GM21529 (cell line): ENCODE results near the gene IQGAP2.
"Not testable (repeated sequence)": the region's sequence is repeated elsewhere in the genome, so short reads cannot be mapped to it uniquely, and the experiment has no call there.

Experiments
- ATAC-seq: cut with Tn5 transposase; IDR thresholded peaks from one replicate; pipeline ENCODE4 v1.9.1; 2021; ENCODE audit not compliant: unreplicated experiment

The IQGAP2 gene, protein sequence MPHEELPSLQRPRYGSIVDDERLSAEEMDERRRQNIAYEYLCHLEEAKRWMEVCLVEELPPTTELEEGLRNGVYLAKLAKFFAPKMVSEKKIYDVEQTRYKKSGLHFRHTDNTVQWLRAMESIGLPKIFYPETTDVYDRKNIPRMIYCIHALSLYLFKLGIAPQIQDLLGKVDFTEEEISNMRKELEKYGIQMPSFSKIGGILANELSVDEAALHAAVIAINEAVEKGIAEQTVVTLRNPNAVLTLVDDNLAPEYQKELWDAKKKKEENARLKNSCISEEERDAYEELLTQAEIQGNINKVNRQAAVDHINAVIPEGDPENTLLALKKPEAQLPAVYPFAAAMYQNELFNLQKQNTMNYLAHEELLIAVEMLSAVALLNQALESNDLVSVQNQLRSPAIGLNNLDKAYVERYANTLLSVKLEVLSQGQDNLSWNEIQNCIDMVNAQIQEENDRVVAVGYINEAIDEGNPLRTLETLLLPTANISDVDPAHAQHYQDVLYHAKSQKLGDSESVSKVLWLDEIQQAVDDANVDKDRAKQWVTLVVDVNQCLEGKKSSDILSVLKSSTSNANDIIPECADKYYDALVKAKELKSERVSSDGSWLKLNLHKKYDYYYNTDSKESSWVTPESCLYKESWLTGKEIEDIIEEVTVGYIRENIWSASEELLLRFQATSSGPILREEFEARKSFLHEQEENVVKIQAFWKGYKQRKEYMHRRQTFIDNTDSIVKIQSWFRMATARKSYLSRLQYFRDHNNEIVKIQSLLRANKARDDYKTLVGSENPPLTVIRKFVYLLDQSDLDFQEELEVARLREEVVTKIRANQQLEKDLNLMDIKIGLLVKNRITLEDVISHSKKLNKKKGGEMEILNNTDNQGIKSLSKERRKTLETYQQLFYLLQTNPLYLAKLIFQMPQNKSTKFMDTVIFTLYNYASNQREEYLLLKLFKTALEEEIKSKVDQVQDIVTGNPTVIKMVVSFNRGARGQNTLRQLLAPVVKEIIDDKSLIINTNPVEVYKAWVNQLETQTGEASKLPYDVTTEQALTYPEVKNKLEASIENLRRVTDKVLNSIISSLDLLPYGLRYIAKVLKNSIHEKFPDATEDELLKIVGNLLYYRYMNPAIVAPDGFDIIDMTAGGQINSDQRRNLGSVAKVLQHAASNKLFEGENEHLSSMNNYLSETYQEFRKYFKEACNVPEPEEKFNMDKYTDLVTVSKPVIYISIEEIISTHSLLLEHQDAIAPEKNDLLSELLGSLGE (N-terminal part only)

GRCh38 chr5:76402886-76403765 lies at the start of gene IQGAP2:
Gene IQGAP2 (plus strand): TSS chr5:76403285. CDS start chr5:76403546, 261 bp downstream.
- peak; percentile 53 for ATAC-seq

DNA sequence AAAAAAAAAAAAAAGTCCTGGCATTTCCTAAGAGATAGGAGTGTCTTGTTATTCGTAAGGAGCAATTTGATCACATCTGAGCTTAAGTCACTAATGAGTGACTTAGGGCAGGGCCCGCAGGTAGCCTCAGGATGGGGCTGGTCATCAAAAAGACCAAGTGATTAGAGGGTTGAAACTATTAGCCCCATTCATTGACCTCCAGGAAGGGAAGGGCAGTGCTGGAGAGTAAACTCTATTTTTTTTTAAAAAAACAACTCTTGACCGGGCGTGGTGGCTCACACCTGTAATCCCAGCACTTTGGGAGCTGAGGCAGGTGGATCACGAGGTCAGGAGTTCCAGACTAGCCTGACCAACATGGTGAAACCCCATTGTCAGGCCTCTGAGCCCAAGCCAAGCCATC lies 46.2 kb upstream of the IQGAP2 start:
- ATAC-seq: no peak

DNA sequence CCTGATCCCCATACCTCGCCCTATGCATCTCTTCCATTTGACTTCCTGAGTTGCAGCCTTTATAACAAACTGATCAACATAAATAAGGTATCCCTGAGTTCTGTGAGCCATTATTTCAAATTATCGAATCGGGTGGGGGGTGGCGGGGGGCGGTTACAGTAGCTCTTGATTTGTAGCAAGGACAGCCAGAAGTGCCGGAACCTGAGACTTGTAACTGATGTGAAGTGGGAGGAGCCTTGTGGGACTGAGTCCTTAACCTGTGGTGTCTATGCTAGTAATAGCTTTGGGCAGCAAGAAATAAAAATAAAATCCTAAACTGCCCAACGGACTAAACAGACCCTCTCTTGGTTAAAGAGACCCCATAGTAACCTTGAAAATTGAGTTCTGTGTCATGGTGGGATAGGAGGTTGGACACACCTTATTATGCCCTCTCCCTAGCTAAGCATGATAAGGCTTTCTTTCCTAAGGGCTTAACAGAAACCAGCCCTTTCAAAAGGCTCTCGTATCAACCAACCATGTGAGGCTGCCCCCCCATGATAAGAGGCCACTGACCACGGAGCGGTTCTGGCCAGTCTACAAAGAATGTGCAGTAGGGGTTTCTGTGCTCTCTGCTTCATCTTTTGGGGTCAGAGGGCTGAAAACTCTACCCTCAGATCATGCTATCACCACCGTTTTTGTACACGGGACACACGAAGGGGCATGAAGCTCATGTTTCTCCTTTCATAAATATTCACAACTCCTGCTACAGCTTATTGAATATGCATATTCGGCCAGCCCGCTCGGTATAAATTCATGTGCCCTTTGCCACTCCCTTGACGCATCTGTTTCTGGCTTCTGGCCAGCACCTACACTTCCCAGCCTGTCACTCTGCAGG lies 39.5 kb upstream of the IQGAP2 start:
- ATAC-seq: no peak

DNA sequence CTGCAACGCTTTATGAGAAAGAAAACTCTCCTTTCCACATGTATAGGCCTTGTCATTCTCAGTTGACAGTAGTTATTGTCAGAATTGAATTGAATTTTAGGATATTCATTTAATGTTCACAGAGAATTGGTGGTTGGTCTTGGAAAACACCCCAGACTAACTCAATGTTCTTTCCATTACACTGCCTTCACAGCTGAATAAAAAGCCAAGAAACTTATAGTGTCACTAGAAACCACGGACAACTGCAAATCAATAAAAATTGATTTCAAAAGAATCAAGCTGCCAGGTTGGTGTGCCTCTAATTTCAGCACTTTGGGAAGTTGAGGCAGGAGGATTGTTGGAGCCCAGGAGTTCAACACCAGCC lies 38.9 kb upstream of the IQGAP2 start:
- ATAC-seq: no peak

- ATAC-seq: no peak
Measured at GRCh38 chr5:76365561-76365960, 37.5 kb upstream of the IQGAP2 start.

DNA sequence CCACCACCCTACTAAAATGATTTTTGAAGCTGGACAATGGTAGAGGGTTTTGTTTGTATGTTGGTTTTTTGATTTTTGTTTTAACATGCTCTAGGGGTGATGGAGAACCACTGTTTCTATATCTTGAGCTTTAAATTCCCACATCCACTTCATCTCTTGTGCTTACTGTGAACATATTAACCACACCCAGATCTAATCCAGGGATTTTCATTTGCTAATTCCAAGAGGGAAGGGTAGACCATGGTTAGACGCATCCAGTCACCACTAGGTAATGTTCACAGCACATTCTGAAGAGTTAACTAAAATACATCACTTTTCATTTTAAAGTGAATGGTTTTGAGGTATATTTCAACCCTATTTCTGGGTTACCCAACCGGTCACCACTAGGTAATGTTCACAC lies 36.5 kb upstream of the IQGAP2 start:
- no peak for ATAC-seq

DNA sequence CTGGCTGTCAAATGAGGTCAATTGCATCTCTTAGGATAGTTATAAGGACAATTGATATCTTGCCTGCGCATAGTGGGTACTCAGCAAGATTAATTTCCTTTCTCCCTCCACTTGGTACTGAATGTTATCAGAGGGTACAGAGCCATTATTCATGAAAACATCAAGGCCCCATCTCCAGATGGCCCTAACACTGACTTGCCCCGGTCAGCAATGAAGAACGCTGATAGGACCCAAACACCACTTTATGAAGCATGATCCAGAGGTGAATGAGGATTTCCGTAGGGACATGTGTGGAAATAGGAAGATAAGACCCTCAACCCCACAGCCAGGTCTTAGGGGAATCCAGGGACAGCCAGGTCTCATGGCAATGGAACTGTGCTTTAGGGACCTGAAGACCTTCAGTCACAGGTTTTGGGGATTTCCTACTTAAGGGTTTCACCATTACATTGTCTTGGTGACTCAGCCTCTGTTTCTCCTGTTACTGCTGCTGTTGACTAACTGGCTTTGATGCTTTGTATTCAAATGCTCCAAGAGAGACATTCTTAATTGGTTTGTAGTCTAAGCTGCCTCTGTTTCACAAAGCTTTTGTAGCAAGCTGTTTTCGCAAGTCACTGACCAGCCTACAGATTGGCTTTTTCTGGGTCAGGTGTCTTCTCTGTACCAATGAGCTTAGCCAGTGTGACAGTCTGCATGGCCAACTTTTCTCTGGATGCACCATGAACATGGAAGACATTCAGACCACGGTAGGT lies 35.3 kb upstream of the IQGAP2 start:
- peak; percentile 48 for ATAC-seq

DNA sequence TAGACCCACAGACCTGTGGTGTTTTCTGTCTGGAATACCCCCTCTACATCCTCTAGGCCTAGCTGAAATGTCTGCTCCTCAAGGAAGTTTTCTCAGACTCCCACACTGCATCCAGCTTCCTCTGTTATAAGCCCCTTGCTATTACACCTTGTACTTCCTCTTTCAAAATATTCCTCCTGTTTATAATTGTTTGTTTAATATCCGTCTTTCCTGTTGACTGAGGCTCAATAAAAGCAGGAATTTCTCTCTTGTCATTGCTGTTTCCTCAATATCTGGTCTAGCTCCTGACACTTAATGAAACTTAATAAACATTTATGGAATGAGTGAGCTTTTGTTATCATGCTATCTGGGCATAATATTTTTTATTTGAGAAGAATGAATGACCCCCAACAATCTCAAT lies 34.1 kb upstream of the IQGAP2 start:
- ATAC-seq: no peak

DNA sequence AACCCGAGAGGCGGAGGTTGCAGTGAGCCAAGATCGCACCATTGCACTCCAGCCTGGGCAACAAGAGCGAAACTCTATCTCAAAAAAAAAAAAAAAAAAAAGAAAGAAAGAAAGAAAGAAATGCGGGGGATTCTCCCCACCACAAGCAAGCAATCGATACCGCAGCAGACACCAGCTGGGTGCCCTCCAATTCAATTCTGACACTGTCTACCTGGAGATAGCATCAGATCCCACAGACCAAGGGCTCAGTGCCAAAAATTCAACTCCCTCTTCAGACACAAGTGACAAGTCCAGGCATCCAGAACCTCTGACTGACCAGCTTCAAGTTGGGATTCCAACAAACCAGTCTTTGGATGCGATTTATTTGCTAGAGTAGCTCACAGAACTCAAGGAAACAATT lies 33.4 kb upstream of the IQGAP2 start:
- ATAC-seq: not testable (repeated sequence)

DNA sequence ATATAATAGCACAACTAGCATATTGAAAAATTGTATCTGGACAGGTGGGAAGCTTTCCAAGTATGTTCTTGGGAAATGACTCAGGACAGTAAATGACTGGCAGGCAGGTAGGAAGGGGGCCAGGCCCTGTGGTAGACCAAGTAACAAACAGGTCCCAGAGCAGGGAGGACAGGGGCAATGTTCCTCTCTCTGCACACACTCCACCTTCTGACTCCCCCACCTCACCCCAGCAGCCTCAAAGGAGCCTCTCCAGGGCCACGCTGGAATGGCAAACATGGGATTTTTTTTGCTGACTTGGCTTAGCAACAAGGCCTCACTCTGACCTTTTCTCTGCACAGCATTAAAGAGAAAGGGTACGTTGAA lies 31.1 kb upstream of the IQGAP2 start:
- ATAC-seq: no peak

GRCh38 chr5:76372323-76373054 lies 30.6 kb upstream of the IQGAP2 start:
- no peak for ATAC-seq

DNA sequence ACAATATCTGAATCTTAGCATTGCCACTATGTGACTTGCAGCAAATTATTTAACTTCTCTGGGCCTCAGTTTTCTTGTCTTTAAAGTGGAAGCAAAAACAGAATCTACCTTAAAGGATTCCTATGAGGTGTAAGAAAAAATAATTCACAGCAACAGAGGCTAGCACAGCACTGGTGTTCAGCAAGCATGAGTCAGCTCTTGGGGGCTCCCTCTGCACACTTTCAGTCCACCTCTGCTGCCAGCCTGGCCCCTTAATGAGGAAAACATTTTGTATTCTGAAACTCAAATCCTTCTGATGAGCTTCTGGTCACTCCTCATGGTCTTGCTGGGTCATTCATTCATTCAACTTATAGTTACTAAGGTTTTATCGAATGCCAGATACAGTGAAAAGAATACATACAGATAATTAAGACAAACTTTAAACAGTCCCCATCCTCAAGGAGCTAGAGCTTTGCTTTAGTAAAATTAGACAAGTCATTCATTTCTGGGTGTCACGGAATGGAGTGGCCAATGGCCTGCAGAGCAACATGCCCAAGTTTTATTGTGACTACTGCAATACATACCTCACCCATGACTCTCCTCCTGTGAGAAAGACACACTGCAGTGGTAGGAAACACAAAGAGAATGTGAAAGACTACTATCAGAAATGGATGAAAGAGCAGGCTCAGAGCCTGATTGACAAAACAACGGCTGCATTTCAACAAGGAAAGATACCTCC lies 26.8 kb upstream of the IQGAP2 start:
- no peak for ATAC-seq

GRCh38 chr5:76376866-76377230 lies 26.2 kb upstream of the IQGAP2 start:
- ATAC-seq: no peak

- ATAC-seq: no peak
Measured at GRCh38 chr5:76378355-76378754, 24.7 kb upstream of the IQGAP2 start.

DNA sequence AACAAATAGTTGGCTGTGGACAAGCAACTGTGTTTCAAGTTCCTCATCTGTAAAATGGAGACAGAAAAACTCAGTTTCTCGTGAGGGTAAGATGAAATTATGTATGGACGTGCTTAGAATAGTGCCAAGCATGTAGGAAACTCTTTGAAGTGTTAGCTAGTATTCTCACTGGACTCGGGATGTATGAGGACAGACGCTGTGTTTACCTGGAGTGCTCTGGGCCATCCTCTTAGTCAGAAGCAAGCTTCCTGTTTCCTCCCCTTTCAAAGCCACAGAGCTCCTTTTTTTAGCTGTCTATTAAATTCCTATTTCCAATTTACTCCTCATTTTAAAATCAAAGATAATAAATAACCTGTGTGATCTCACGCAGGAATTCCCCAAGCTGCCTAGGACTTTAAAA lies 23.8 kb upstream of the IQGAP2 start:
- no peak for ATAC-seq

DNA sequence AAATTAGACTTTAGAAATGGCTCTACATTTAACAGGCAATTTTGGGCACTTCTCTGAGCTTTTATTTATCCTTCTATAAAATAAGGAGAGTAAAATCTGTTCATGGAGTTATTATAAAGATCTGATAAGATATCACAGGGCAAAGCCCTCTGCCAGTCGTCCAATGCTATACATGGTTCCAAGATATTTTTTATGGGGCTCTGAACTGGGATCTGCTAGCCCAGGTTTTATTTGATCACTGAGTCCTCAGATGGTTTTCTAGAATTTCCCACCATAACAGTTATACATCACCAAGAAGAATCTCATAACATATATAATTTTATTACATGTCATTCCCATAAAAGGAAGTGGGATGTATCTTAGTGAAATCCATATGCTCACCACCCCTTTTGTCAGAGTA lies 23.2 kb upstream of the IQGAP2 start:
- ATAC-seq: no peak

DNA sequence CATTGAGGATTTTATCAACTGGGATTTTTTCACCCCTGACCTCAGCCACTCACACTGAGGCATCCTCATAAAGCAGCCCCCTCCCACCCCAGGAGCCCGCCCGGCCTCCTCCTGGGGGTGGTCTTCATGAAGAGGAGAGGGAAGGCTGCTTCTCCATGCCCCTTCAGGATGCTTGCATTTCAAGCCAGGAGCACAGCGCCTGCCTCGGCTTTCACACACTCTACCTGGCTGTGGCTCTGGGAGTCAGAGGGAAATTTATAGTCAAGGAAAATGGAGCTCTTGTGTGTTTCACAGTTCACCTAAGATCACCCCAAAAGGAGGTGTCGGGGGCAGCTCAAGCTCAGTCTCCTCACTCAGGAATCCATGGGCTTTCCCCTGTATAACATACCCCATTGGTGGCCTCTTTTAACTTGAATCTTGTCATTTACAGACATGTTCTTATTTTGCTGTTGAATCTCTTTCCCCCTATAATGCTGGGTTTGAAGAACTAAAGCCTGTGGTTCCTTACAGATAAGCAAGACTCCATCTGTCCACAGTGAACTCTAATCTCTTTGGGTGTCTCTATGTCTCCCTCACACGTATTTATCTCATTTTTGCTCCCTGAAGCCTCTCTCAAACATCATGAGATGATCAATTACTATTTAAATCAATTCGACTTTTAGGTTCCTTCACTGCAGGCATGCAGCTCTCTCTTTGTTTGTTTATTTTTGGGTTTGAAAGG lies 22.6 kb upstream of the IQGAP2 start:
- ATAC-seq: no peak
